A549 treated with Hydrocortisone at 1 μM for 4 hours (cell line): ENCODE results near the gene C15orf62. TPM values are rescaled to one million over a fixed set of nuclear protein-coding genes. Genes with fewer than 3 reads are reported as not detected.

Experiments
- total RNA-seq: library from RNA; stranded (reverse); fragments of 200-300 nt; extraction: Qiagen RNA extraction; gene quantifications from 5 replicates; pipeline ENCODE4 v1.2.3, GENCODE V29; 2022

The C15orf62 gene
- total RNA-seq, result 0.06 to 0.13 TPM (median 0.10 TPM) in 3 of 5 replicates, not detected in the others

GRCh38 chr15:40769274-40770146 lies at the start of gene C15orf62:
Gene C15orf62 (plus strand): TSS chr15:40769980. CDS start chr15:40770496, 516 bp downstream.

GRCh38 chr15:40754883-40755811 lies 14.6 kb upstream of the C15orf62 start, which contains the start of gene RMDN3:
Gene RMDN3 (minus strand): TSS chr15:40755254. CDS start chr15:40754783, 471 bp downstream.

GRCh38 chr15:40763801-40764628 lies 5.8 kb upstream of the C15orf62 start, which contains the start of gene GCHFR:
Gene GCHFR (plus strand): TSS chr15:40764068. CDS start chr15:40764181, 113 bp downstream.

GRCh38 chr15:40807028-40807887 lies 37.5 kb downstream of the C15orf62 start, which contains the start of the genes DNAJC17 and ZFYVE19:
Gene DNAJC17 (minus strand): TSS chr15:40807473. CDS start chr15:40807446, 27 bp downstream.
Gene ZFYVE19 (plus strand): TSS chr15:40807089. CDS start chr15:40807590, 501 bp downstream.

Other genes with a start within 250 kb of the C15orf62 start
- 13.0 to 21.9 TPM (median 14.0 TPM) in 5 replicates for gene CCDC32, start 204.9 kb upstream of the C15orf62 start, total RNA-seq
- gene RPUSD2, start 200.7 kb upstream of the C15orf62 start, total RNA-seq, result 12.1 to 15.4 TPM (median 14.7 TPM) in 5 replicates
- gene KNL1, start 175.7 kb upstream of the C15orf62 start, total RNA-seq, result 5.0 to 9.8 TPM (median 6.4 TPM) in 5 replicates
- gene RAD51, start 74.8 kb upstream of the C15orf62 start, total RNA-seq, result 17.6 to 20.1 TPM (median 18.0 TPM) in 5 replicates
- gene RMDN3, start 14.7 kb upstream of the C15orf62 start, total RNA-seq, result 21.4 to 26.1 TPM (median 22.6 TPM) in 5 replicates
- 6.3 to 8.6 TPM (median 7.9 TPM) in 5 replicates for gene GCHFR, start 5.9 kb upstream of the C15orf62 start, total RNA-seq
- gene ZFYVE19, start 37.1 kb downstream of the C15orf62 start, total RNA-seq, result 14.8 to 17.6 TPM (median 17.2 TPM) in 5 replicates
- gene DNAJC17, start 37.5 kb downstream of the C15orf62 start, total RNA-seq, result 21.2 to 25.9 TPM (median 24.3 TPM) in 5 replicates
- 0.17 to 0.32 TPM in 2 of 5 replicates, not detected in the others for gene PPP1R14D, start 58.7 kb downstream of the C15orf62 start, total RNA-seq
- 0.62 to 0.90 TPM (median 0.81 TPM) in 5 replicates for gene SPINT1, start 74.1 kb downstream of the C15orf62 start, total RNA-seq
- gene RHOV, start 104.3 kb downstream of the C15orf62 start, total RNA-seq, result 3.7 to 4.8 TPM (median 4.6 TPM) in 5 replicates
- gene VPS18, start 124.5 kb downstream of the C15orf62 start, total RNA-seq, result 20.7 to 24.0 TPM (median 22.8 TPM) in 5 replicates
- gene DLL4, start 159.4 kb downstream of the C15orf62 start, total RNA-seq, result 1.8 to 2.4 TPM (median 2.1 TPM) in 5 replicates
- 5.9 to 14.3 TPM (median 8.6 TPM) in 5 replicates for gene CHAC1, start 183.5 kb downstream of the C15orf62 start, total RNA-seq